GM18511 (cell line): Measurements from ENCODE around the gene TMPRSS13.

Experiments used
- ATAC-seq: cut with Tn5 transposase; IDR thresholded peaks from one replicate; pipeline ENCODE4 v1.9.1; 2021; ENCODE audit warnings: mild to moderate bottlenecking, moderate library complexity; ENCODE audit not compliant: unreplicated experiment

TMPRSS13 gene

GRCh38 chr11:117859061-117859460 lies 70.1 kb downstream of the TMPRSS13 start:
- no peak for ATAC-seq

GRCh38 chr11:117857734-117858414 lies 71.3 kb downstream of the TMPRSS13 start:
- ATAC-seq = no peak

GRCh38 chr11:117855912-117856651 lies 73.1 kb downstream of the TMPRSS13 start:
- no peak for ATAC-seq

GRCh38 chr11:117855186-117855845 lies 73.9 kb downstream of the TMPRSS13 start:
- ATAC-seq = no peak

GRCh38 chr11:117852309-117852708 lies 76.9 kb downstream of the TMPRSS13 start:
- ATAC-seq = no peak

- ATAC-seq = no peak
These were observed 77.3 kb downstream of the TMPRSS13 start for GRCh38 chr11:117851852-117852251.

GRCh38 chr11:117851106-117851505 lies 78.1 kb downstream of the TMPRSS13 start:
- ATAC-seq = no peak
